B cell (primary cell): ENCODE data around the gene RNF212B. TPM values are rescaled to one million over a fixed set of nuclear protein-coding genes. Genes with fewer than 3 reads are reported as not detected.
"Not testable (repeated sequence)": the region's sequence is repeated elsewhere in the genome, so short reads cannot be mapped to it uniquely, and the experiment has no call there.

Source experiments
- ATAC-seq: fragments of 200-7000 bp; cut with Tn5 transposase; one replicate; pipeline ENCODE4 v1.10.0; 2021; ENCODE audit warnings: low read depth, mild to moderate bottlenecking, moderate number of reproducible peaks, moderate library complexity
- CTCF ChIA-PET: fragments of 350-600 bp; sonication (Branson Sonifier 250); formaldehyde crosslinking; loops from one replicate; lab custom pipeline; 2021; ENCODE audit warnings: antibody characterized with exemption, inconsistent platforms; lab: Charles Lee
- POLR2A ChIA-PET: fragments of 350-600 bp; sonication (Branson Sonifier 250); formaldehyde crosslinking; loops from one replicate; lab custom pipeline; 2021; ENCODE audit warnings: antibody characterized with exemption; lab: Charles Lee
- DNase-seq: peaks from one replicate; pipeline ENCODE4 v3.0.0; 2013
- H2AFZ ChIP-seq: 2 replicates; pipeline ENCODE4 v1.6.1; 2012; ENCODE audit warnings: mild to moderate bottlenecking, low read depth, low read length; ENCODE audit not compliant: insufficient read depth, poor library complexity, severe bottlenecking
- H3K27ac ChIP-seq, 2 donors: 1 replicate in 1 of 2; 2 replicates in 1 of 2; pipeline ENCODE4 v1.5.1; 2012 to 2013; ENCODE audit warnings: low read length in 2 of 2, mild to moderate bottlenecking in 2 of 2, moderate library complexity in 1 of 2
- H3K27me3 ChIP-seq, 4 experiments: fragments of 200-600 bp in 1 of 4; sonication (generic) in 1 of 4; replicated peaks in 1 of 4; 1 replicate in 2 of 4; 2 replicates in 2 of 4; pipeline versions ENCODE4 v1.6.1 to v1.7.0; 2013 to 2016; ENCODE audit warnings: low read length in 3 of 4, mild to moderate bottlenecking in 2 of 4, mixed read lengths in 1 of 4, moderate library complexity in 1 of 4; ENCODE audit not compliant: insufficient read depth in 4 of 4, control insufficient read depth in 3 of 4; ENCODE audit errors: control extremely low read depth in 1 of 4
- H3K36me3 ChIP-seq, 2 experiments: replicated peaks in 1 of 2; 1 replicate in 1 of 2; 2 replicates in 1 of 2; pipeline versions ENCODE4 v1.6.1 to v1.7.1; 2013; ENCODE audit warnings: low read length in 1 of 2; ENCODE audit not compliant: insufficient read depth in 2 of 2, control insufficient read depth in 1 of 2; ENCODE audit errors: control extremely low read depth in 1 of 2, extremely low read depth in 1 of 2
- H3K4me1 ChIP-seq, 2 donors: fragments of 200-600 bp in 1 of 2; sonication (generic) in 1 of 2; 1 replicate in 1 of 2; 2 replicates in 1 of 2; pipeline versions ENCODE4 v1.5.1 to v1.6.1; 2013 to 2017; ENCODE audit warnings: low read length in 2 of 2; ENCODE audit not compliant: control insufficient read depth in 2 of 2, insufficient read depth in 2 of 2
- H3K4me2 ChIP-seq: replicated peaks from 2 replicates; pipeline ENCODE3; 2012; ENCODE audit warnings: mild to moderate bottlenecking, low read depth, low read length; ENCODE audit not compliant: poor library complexity, severe bottlenecking
- H3K4me3 ChIP-seq, 5 experiments: fragments of 200-600 bp in 1 of 5; sonication (generic) in 1 of 5; 1 replicate in 3 of 5; 2 replicates in 2 of 5; pipeline versions ENCODE4 v1.5.1 to v1.7.0; 2011 to 2016; ENCODE audit warnings: low read length in 4 of 5, mild to moderate bottlenecking in 4 of 5, low read depth in 2 of 5, control low read depth in 1 of 5, moderate library complexity in 1 of 5; ENCODE audit not compliant: insufficient read depth in 1 of 5; ENCODE audit errors: control extremely low read depth in 1 of 5, extremely low read depth in 1 of 5
- H3K79me2 ChIP-seq: fragments of 200-600 bp; sonication (generic); one replicate; pipeline ENCODE4 v1.6.0; 2016; ENCODE audit warnings: low read length; ENCODE audit not compliant: control insufficient read depth, insufficient read depth
- H3K9ac ChIP-seq: fragments of 200-600 bp; sonication (generic); 2 replicates; pipeline ENCODE4 v1.6.1; 2017; ENCODE audit warnings: mild to moderate bottlenecking, low read length, moderate library complexity
- H3K9me3 ChIP-seq, 3 donors: one replicate each; pipeline versions ENCODE4 v1.6.1 to v1.7.1; 2013; ENCODE audit warnings: low read length in 2 of 3; ENCODE audit not compliant: control insufficient read depth in 2 of 3, insufficient read depth in 1 of 3; ENCODE audit errors: control extremely low read depth in 1 of 3
- H4K20me1 ChIP-seq: 2 replicates; pipeline ENCODE4 v1.6.0; 2012; ENCODE audit warnings: mild to moderate bottlenecking, low read length; ENCODE audit not compliant: insufficient read depth, control insufficient read depth, poor library complexity, severe bottlenecking
- H3K27ac Mint-ChIP-seq: one replicate; pipeline ENCODE4 v1.8.0; 2021; ENCODE audit warnings: mixed read lengths
- H3K27me3 Mint-ChIP-seq: one replicate; pipeline ENCODE4 v1.8.0; 2021; ENCODE audit warnings: mixed read lengths
- H3K4me1 Mint-ChIP-seq: one replicate; pipeline ENCODE4 v1.8.0; 2021; ENCODE audit warnings: mixed read lengths
- H3K4me3 Mint-ChIP-seq: one replicate; pipeline ENCODE4 v1.8.0; 2021; ENCODE audit warnings: mixed read lengths
- H3K9me3 Mint-ChIP-seq: one replicate; pipeline ENCODE4 v1.8.0; 2022; ENCODE audit warnings: mixed read lengths; ENCODE audit not compliant: insufficient read depth
- CTCF ChIP-seq: fragments of 200-600 bp; IDR thresholded peaks from one replicate; pipeline ENCODE4 v1.8.0; 2022; ENCODE audit warnings: antibody characterized with exemption, mild to moderate bottlenecking
- EZH2 ChIP-seq: IDR thresholded peaks from 2 replicates; pipeline ENCODE4 v1.6.1; 2012; ENCODE audit warnings: borderline replicate concordance, low read depth, mild to moderate bottlenecking, moderate library complexity, low read length; ENCODE audit not compliant: insufficient read depth, poor library complexity, severe bottlenecking
- WGBS: methylation state at CpG from one replicate; pipeline ENCODE4 v1.1.5; 2013; ENCODE audit warnings: missing lambda C conversion rate; ENCODE audit not compliant: insufficient coverage; 5-methylcytosine and 5-hydroxymethylcytosine counted together
- intact Hi-C: fragments of 100-400 bp; cut with micrococcal nuclease; formaldehyde crosslinking; loops from one replicate; pipeline ENCODE4 v1.10.0; 2022
- polyA plus RNA-seq: library from polyadenylated mRNA; depleted of rRNA; stranded (reverse); fragments of >200 nt; gene quantifications from 2 replicates; pipeline ENCODE4 v1.2.3, GENCODE V29; 2012
- total RNA-seq, 2 donors: library from RNA; stranded (reverse); fragments of 120-200 nt in 1 of 2; gene quantifications; 1 replicate in 1 of 2; 2 replicates in 1 of 2; pipeline versions ENCODE4 v1.2.3 to v1.2.4, GENCODE V29; 2013 to 2022

The RNF212B gene
- total and polyA plus RNA-seq, 2 donors (not counting 1 experiment from before 2014, with no cell fraction given) = not detected

GRCh38 chr14:23217032-23218020 lies 20.4 kb upstream of the RNF212B start:
- POLR2A ChIA-PET = no interaction called here
- no peak overlapping the region for H3K4me3 Mint-ChIP-seq
- Histone ChIP-seq H3K9ac (no peak overlapping the region), H4K20me1 (no peaks in the 10 kb centered on the region), H3K36me3 (no peaks in the 10 kb centered on the region), H3K4me3 (no peak overlapping the region), H2AFZ (no peak overlapping the region), H3K9me3 (peaks cover 0 to 3% (median 0%) of the 10 kb centered on the region in 3 donors), H3K4me2 (no peak overlapping the region), H3K79me2 (no peaks in the 10 kb centered on the region), H3K4me1 (no peaks in the 10 kb centered on the region), H3K27ac (no peak overlapping the region), H3K27me3 (peaks cover 0 to 9% (median 2%) of the 10 kb centered on the region in 4 experiments)
- intact Hi-C loops = no loop called here
- CTCF ChIA-PET = interaction anchor here (0.7 kb wide), 1 partner anchor 945 kb away, joined by 4 read pairs; no protein-coding TSS in a partner anchor
- ATAC-seq (no peak), DNase-seq (no peak)
- peaks cover 42% of the 10 kb centered on the region for H3K27me3 Mint-ChIP-seq
- WGBS = 96% methylated on average over 2 of the region's 6 CpGs
- no peaks in the 10 kb centered on the region for H3K4me1 Mint-ChIP-seq
- TF ChIP-seq EZH2 (no peak), CTCF (no peak)
- H3K9me3 Mint-ChIP-seq = peaks cover 6% of the 10 kb centered on the region
- H3K27ac Mint-ChIP-seq = no peak overlapping the region

GRCh38 chr14:23219075-23219474 lies 18.7 kb upstream of the RNF212B start:
- intact Hi-C loops = no loop called here
- DNase-seq = no peak
- H3K4me2 ChIP-seq = no peak overlapping the region
- ChIA-PET POLR2A (no interaction called here), CTCF (no interaction called here)
- ATAC-seq = no peak
- WGBS = no CpG with 5 or more reads among the region's 3 CpGs
- H3K27me3 ChIP-seq = peaks cover 0 to 9% (median 2%) of the 10 kb centered on the region in 4 experiments
- H3K36me3 ChIP-seq = no peaks in the 10 kb centered on the region
- TF ChIP-seq CTCF (no peak), EZH2 (no peak)
- H3K4me1 ChIP-seq = no peaks in the 10 kb centered on the region
- no peak overlapping the region for H3K27ac Mint-ChIP-seq
- no peaks in the 10 kb centered on the region for H4K20me1 ChIP-seq
- H3K4me1 Mint-ChIP-seq = no peaks in the 10 kb centered on the region
- no peak overlapping the region for H3K9ac ChIP-seq
- no peaks in the 10 kb centered on the region for H3K79me2 ChIP-seq
- no peak overlapping the region for H3K4me3 Mint-ChIP-seq
- H3K27ac ChIP-seq = no peak overlapping the region
- H3K9me3 ChIP-seq = peaks cover 0 to 3% (median 0%) of the 10 kb centered on the region in 3 donors
- H2AFZ ChIP-seq = no peak overlapping the region
- H3K4me3 ChIP-seq = no peak overlapping the region
- peaks cover 41% of the 10 kb centered on the region for H3K27me3 Mint-ChIP-seq
- peaks cover 6% of the 10 kb centered on the region for H3K9me3 Mint-ChIP-seq

DNA sequence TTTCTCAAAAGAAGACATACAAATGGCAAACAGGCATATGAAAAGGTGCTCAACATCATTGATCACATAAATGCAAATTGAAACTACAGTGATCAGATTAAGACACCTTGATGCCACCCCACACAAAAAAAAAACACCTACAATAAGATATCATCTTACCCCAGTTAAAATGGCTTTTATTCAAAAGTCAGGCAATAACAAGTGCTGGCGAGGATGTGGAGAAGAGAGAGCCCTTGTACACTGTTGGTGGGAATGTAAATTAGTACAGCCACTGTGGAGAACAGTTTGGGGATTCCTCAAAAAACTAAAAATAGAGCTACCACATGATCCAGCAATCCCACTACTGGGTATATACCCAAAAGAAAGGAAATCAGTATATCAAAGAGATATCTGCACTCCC lies 12.8 kb upstream of the RNF212B start:
- H3K9me3 Mint-ChIP-seq, H3K9ac ChIP-seq, H3K36me3 ChIP-seq, H3K4me1 ChIP-seq, ATAC-seq, H3K79me2 ChIP-seq, H3K4me3 ChIP-seq, H3K4me3 Mint-ChIP-seq, DNase-seq, H3K4me1 Mint-ChIP-seq, H3K9me3 ChIP-seq, POLR2A ChIA-PET, H3K4me2 ChIP-seq, H4K20me1 ChIP-seq, CTCF ChIA-PET, H3K27me3 ChIP-seq, H2AFZ ChIP-seq, intact Hi-C loops, H3K27ac ChIP-seq, H3K27ac Mint-ChIP-seq: not testable (repeated sequence)
- WGBS = no CpG with 5 or more reads among the region's 1 CpG
- peaks cover 23% of the 10 kb centered on the region for H3K27me3 Mint-ChIP-seq
